GM10266 (cell line): ENCODE measurements around the gene ST7.

Source experiments
- DNase-seq: peaks from one replicate; pipeline ENCODE4 v3.0.0; 2012; ENCODE audit errors: extremely low spot score
- TF ChIP-seq, protein P1 (sequence below): IDR thresholded peaks from 2 replicates; pipeline ENCODE4 v1.5.1; 2012; ENCODE audit warnings: mild to moderate bottlenecking, low read depth; ENCODE audit not compliant: control insufficient read depth, insufficient read depth; ENCODE audit errors: missing control alignments

ST7 gene

DNA sequence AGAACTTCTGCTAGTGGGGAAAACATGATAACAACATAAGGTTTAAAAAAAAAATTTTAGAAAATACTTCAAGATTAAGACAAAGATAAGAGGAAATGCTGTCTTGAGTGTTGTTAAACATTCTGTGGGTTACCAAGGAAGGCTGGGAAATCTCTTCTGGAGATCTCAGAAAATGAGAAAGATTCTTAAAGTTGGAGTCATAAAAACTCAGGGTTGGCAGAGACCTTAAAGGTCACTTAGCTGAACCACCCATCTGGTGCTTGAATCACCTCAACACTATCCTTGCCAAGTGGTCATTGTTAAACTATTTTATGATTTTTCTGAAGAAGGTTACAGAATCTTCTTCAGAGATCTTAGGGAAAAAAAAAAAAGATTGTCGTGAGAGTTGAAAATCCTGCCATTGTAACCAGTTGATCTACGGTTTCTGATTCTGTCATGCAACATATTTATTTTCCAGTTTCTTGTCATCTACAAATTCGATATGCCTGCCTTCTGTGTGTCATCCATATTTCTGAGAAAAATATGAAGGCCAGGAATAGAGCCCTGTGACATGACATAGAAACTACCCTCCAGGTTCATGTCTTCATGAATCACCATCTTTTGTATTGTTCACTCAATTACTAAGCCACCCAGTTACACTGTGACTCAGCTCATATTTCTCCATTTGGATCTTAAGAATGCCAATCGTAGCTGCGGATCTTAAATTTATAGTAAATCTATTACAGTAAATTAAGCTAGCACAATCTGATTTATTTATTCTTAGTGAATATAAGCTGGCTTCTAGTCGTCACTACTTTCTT is 179.2 kb downstream of the ST7 start:
- DNase-seq = no peak
- TF ChIP-seq, protein P1, sequence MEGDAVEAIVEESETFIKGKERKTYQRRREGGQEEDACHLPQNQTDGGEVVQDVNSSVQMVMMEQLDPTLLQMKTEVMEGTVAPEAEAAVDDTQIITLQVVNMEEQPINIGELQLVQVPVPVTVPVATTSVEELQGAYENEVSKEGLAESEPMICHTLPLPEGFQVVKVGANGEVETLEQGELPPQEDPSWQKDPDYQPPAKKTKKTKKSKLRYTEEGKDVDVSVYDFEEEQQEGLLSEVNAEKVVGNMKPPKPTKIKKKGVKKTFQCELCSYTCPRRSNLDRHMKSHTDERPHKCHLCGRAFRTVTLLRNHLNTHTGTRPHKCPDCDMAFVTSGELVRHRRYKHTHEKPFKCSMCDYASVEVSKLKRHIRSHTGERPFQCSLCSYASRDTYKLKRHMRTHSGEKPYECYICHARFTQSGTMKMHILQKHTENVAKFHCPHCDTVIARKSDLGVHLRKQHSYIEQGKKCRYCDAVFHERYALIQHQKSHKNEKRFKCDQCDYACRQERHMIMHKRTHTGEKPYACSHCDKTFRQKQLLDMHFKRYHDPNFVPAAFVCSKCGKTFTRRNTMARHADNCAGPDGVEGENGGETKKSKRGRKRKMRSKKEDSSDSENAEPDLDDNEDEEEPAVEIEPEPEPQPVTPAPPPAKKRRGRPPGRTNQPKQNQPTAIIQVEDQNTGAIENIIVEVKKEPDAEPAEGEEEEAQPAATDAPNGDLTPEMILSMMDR = no peak

DNA sequence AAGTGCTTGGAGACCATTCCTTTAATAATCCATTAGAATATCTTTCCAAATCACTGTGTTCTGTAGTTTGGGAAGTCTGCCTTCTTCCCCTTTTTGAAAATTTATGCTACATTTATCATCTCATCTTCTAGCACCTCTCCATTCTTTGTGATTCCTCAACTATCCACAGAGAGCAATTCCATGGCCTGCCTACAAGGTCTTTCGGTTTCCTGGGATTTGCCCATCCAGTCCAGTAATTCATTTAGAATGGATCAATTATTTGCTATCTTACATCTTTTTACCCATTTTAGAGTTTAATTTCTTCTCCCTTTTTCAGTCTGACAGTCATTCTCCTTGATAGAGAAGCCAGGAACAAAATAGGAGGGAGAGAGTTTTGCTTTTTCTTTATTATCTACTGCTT is 179.8 kb downstream of the ST7 start:
- TF ChIP-seq, protein P1 = no peak
- DNase-seq = no peak

DNA sequence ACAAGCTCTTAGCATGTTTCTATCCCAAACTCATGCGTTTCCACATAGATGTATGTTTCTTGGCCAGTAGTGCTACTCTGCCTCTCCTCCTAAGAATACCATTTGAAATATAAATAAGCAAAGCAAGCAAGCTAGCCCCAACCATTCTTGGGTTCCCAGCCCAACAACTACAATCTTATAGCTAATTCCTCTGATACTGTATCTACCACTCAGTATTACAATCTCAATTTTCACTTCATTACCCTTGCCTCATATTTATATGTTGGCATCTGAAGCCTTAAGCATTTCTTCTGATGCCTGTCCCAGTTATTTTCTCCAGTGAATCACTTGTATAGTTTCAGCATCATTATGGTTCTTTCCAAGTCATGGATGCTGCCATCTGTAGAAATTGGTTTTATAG is 181.1 kb downstream of the ST7 start:
- no peak for DNase-seq
- TF ChIP-seq, protein P1 = no peak

DNA sequence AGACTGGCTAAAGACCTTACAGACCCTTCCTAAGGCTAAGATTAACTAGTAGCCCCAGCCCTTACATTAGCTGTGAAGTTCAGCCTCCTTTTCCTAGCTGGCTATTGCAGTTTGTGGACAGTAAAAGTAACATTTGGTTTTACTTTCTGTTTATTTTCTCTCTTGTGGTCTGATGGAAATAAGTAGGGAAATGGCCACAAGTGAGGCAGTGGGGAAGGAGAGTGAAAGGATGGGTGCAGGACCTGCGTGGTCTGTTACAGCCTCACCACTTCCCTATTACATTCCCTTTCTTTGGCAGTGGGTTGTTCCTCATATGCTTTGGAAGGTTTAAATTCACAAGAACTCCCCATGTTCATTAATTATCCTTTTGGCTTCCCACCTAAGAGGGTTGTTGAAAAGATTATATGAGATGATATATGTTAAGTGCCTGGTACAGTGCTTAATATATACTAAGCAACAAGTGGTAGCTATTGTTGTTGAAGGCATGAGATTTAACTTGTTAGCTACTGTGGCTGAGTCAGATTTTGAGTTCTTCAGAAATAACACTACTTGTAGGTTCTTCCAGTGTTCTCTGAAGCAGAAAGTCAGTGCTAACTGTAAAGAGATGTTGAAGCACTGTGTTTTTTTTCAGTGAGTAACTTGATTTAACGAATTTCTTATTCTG is 181.7 kb downstream of the ST7 start:
- no peak for DNase-seq

GRCh38 chr7:117135553-117135891 is 182.2 kb downstream of the ST7 start:
- DNase-seq = no peak
- TF ChIP-seq, protein P1 = no peak

More for the DNA sequence above, 181.7 kb downstream of the ST7 start:
- TF ChIP-seq, protein P1 = no peak

DNA sequence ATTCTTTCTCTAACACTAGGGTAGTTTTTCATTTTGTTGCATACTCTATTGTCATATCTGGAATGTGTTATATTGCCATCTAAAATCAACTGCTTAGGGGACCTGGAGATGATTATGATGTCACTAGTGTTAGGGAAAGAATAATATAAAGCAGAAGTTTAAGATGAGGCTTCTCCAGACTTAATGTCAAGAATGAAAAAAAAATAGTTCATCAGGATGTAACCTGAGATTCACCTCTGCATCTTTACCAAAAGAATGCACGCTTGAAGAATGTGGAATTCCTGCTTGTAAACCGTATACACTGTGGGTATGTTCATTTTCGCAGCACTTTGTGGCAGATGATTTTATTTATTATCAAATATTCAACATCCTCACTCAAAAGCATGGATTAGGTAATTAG is 184.6 kb downstream of the ST7 start:
- TF ChIP-seq, protein P1 = no peak
- DNase-seq = no peak

GRCh38 chr7:117138495-117138894 is 185.2 kb downstream of the ST7 start:
- DNase-seq = no peak
- TF ChIP-seq, protein P1 = no peak
